Activated CD4-positive, alpha-beta T cell treated with anti-CD3 and anti-CD28 coated beads, Interleukin-2, amount 10 ng/mL, durations not matched to agents 7 days and 5 days (primary cell): ENCODE measurements around the gene ADCK2. TPM values are rescaled to one million over a fixed set of nuclear protein-coding genes. Genes with fewer than 3 reads are reported as not detected.

ENCODE experiments used
- total RNA-seq, 2 experiments: library from RNA; stranded (reverse); gene quantifications; one replicate each; pipeline ENCODE4 v1.2.3, GENCODE V29; 2021

The ADCK2 gene
- total RNA-seq, 2 experiments from 2014 or later: 19.7 to 25.8 TPM

Other genes starting within 250 kb of the ADCK2 start
- 10 to 100 TPM; 84.5 to 86.9 TPM for gene MKRN1, start 193.4 kb upstream of the ADCK2 start, total RNA-seq
- gene DENND2A, start 32.1 kb upstream of the ADCK2 start, total RNA-seq: not detected
- 100 to 1,000 TPM; 161 to 201 TPM for gene NDUFB2, start 23.8 kb downstream of the ADCK2 start, total RNA-seq